ENCODE results near the gene AMOT.
"Not testable (repeated sequence)": the region's sequence is repeated elsewhere in the genome, so short reads cannot be mapped to it uniquely, and the experiment has no call there.

The AMOT gene

GRCh38 chrX:112840382-112841113 lies at the start of gene AMOT:
TSS of gene AMOT (minus strand) at chrX:112840831. CDS start at chrX:112823126, 17,705 bp downstream.
- in situ Hi-C loops (cut with MboI; ENCODE audit: low sequenced_read_pairs): no loop called here

GRCh38 chrX:112889400-112889799 lies 48.8 kb upstream of the AMOT start:
- in situ Hi-C loops (cut with MboI; ENCODE audit: low sequenced_read_pairs): no loop called here

GRCh38 chrX:112888916-112889315 lies 48.3 kb upstream of the AMOT start:
- in situ Hi-C loops (cut with MboI; ENCODE audit: low sequenced_read_pairs): no loop called here

GRCh38 chrX:112877771-112878173 lies 37.1 kb upstream of the AMOT start:
- in situ Hi-C loops (cut with MboI; ENCODE audit: low sequenced_read_pairs): no loop called here

- in situ Hi-C loops (cut with MboI; ENCODE audit: low sequenced_read_pairs): no loop called here
These were observed 34.0 kb upstream of the AMOT start for GRCh38 chrX:112874614-112875013.

- in situ Hi-C loops (cut with MboI; ENCODE audit: low sequenced_read_pairs): no loop called here
These were observed 33.5 kb upstream of the AMOT start for GRCh38 chrX:112874175-112874574.

- in situ Hi-C loops (cut with MboI; ENCODE audit: low sequenced_read_pairs): no loop called here
These were observed 28.0 kb upstream of the AMOT start for GRCh38 chrX:112868586-112868985.

- in situ Hi-C loops (cut with MboI; ENCODE audit: low sequenced_read_pairs): no loop called here
These were observed 26.9 kb upstream of the AMOT start for GRCh38 chrX:112867570-112867969.

- in situ Hi-C loops (cut with MboI; ENCODE audit: low sequenced_read_pairs): no loop called here
These were observed 25.5 kb upstream of the AMOT start for GRCh38 chrX:112866175-112866574.

GRCh38 chrX:112865464-112866025 lies 24.9 kb upstream of the AMOT start:
- in situ Hi-C loops (cut with MboI; ENCODE audit: low sequenced_read_pairs): no loop called here

GRCh38 chrX:112863850-112864249 lies 23.2 kb upstream of the AMOT start:
- in situ Hi-C loops (cut with MboI; ENCODE audit: low sequenced_read_pairs): no loop called here

- in situ Hi-C loops (cut with MboI; ENCODE audit: low sequenced_read_pairs): no loop called here
These were observed 16.8 kb upstream of the AMOT start for GRCh38 chrX:112857478-112857878.

GRCh38 chrX:112854901-112855300 lies 14.3 kb upstream of the AMOT start:
- in situ Hi-C loops (cut with MboI; ENCODE audit: low sequenced_read_pairs): not testable (repeated sequence)

GRCh38 chrX:112852851-112853250 lies 12.2 kb upstream of the AMOT start:
- in situ Hi-C loops (cut with MboI; ENCODE audit: low sequenced_read_pairs): no loop called here

- in situ Hi-C loops (cut with MboI; ENCODE audit: low sequenced_read_pairs): no loop called here
These were observed 11.2 kb upstream of the AMOT start for GRCh38 chrX:112851806-112852205.

- in situ Hi-C loops (cut with MboI; ENCODE audit: low sequenced_read_pairs): no loop called here
These were observed 10.6 kb upstream of the AMOT start for GRCh38 chrX:112851161-112851779.

- in situ Hi-C loops (cut with MboI; ENCODE audit: low sequenced_read_pairs): no loop called here
These were observed 8.4 kb upstream of the AMOT start for GRCh38 chrX:112849016-112849415.

- in situ Hi-C loops (cut with MboI; ENCODE audit: low sequenced_read_pairs): no loop called here
These were observed 6.2 kb upstream of the AMOT start for GRCh38 chrX:112846782-112847181.

- in situ Hi-C loops (cut with MboI; ENCODE audit: low sequenced_read_pairs): no loop called here
These were observed 5.6 kb upstream of the AMOT start for GRCh38 chrX:112846187-112846586.

GRCh38 chrX:112844250-112844649 lies 3.6 kb upstream of the AMOT start:
- in situ Hi-C loops (cut with MboI; ENCODE audit: low sequenced_read_pairs): no loop called here

- in situ Hi-C loops (cut with MboI; ENCODE audit: low sequenced_read_pairs): no loop called here
These were observed 1.2 kb upstream of the AMOT start for GRCh38 chrX:112841820-112842157.

GRCh38 chrX:112841114-112841819 lies 636 bp upstream of the AMOT start:
- in situ Hi-C loops (cut with MboI; ENCODE audit: low sequenced_read_pairs): no loop called here
